ENCODE measurements around the gene FANCE.
"Not testable (repeated sequence)": the region's sequence is repeated elsewhere in the genome, so short reads cannot be mapped to it uniquely, and the experiment has no call there.

The FANCE gene

DNA sequence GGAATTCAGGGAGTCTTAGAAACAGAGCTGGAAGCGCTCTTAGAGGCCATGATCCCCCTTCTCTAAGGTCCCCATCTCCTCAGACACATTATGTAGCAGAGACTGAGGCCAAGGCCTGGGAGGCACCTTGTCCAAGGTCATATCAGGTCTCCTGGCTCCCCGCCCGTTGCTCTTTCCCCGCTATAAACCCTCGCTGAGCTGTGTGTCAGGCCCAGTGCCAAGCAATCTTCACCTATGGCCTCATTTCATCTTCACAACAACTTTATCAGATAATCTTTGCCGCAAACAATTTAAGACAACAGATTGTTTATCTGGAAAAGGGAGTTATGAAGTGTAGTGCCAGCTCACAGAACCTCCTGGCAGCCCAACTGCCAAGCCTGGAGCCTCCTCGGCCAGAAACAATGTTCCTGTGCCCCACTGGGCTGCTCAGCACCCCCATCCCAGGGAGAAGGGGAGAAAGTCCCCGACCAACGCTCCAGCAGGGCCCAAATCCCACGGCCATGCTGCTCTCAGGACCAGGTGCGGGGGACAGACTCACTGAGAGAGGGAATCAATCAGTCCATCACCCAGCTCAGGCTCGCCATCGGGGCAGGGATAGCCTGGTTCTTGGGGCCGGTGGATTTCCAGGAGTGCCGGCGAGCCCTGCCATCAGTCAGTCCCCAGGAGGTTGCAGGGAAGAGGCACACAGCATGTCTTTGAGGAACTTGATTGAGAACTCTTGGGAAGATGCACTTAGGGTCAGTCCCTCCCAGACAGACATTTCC, 16.9 kb upstream of the FANCE start:
- DNase-seq: no peak

DNA sequence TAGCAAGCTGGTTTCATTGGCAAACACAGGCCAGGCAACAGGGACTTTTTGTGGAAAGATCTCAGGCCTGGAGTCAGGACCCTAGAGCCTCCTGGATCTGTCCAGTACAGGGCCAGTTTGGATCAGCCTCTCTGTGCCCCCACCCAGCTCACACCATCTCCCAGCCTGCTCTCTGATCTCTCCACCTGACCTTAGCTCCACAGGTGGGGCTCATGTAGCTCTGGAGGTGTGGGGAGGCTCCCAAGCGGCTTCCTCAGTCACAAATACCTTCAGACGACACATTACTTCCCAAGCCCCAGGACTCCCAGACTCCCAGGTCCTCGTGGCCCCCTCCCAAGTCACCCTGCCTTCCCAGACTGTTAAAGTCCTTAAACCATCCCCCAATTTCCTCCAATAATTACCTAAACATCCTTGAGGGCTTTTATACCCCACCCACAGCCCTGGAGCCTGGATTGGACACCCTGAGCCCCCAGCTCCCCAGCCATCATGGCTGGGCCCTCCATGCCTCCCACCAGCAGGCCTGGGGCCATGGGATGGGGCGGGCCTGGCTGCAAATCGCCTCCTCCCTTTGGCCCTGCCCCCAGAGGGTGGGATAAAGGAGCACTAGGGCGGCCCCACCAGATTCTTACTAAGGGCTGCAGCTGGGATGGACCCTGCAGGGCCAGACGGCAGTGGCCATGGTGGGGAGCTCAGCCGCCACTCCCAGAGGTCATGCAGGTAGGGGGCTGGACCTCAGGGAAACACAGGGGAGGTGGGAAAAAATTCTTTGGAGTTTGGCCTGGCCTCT, 15.9 kb upstream of the FANCE start:
- no peak for DNase-seq

DNA sequence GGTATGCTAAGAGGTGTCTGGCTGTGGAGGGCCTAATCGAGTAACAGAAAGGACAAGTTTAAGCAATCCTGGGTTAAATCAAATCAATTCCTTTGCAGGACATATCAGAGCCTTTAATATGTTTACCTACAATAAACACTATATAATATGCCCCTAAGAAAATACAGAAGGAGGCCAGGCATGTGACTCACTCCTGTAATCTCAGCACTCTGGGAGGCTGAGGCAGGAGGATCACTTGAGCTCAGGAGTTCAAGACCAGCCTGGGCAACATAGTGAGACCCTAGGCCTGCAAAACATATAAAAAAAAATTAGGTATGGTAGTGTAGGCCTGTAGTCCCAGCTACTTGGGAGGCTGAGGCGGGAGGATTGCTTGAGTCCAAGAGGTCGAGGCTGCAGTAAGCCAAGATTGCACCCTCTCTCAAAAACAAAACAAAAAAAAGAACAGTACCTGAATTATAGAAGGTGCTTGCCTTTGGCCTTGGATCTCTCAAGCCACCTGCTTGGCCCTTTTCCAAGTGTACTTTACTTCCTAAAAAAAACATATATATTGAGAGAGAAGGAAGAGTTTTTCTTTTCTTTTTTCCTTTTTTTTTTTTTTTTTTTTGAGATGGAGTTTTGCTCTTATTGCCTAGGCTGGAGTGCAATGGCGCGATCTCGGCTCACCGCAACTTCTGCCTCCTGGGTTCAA, 13.6 kb upstream of the FANCE start:
- DNase-seq: not testable (repeated sequence)

DNA sequence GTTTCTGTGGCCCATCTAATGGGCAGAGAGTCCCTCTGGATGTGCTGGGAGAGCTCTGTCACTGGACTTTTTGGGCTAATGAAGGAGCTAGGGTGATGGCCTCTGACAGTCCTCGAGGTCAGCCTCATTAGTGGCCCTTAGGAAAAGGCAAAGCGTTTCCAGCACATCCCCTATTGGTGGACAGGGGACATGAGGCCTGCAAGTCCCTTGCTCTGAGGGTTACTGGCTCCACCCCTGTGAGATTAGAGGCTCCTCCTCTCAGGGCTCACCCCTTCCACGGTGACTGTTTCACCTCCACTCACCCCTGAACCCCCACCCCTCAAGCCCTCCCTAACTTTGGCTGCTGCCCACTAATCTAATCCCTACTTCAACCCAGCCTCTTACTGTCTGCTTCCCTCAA, 12.8 kb upstream of the FANCE start:
- no peak for DNase-seq

DNA sequence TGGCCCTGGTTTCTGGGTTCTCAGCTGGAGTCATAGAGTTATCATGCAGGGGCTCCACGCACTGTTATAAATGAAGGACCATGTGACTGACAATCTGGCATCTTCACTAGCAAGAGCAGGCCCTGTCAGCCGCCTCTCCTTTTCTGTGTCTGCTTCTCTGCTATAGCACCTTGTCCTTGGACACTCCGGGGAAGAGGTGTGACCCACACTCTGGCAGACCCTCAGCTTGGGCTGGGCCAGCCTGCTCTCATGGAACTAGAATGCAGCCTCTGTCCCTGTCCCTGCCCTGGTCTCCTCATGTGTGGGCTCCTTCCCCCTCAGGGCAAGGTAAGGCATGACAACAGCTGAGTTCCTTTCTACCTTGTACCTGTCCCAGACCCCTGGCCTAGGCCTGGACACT, 10.9 kb upstream of the FANCE start:
- no peak for DNase-seq

DNA sequence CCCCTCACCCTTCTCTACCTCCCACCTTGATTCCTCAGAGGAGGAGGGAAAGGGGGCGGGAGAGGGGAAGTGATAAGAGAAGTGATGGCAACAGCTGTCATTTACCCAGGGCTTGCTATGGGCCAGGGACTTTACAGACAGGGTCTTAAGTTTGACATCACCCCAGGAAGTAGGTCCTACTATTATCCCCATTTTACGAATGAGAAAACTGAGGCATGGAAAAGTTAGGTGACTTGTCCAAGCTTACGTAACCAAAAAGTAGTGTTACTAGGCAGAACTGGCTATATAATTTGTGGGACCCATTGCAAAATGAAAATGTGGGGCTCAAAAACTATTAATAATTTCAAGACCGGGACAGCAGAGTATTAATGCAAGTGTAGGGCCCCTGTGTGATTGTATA, 10.5 kb upstream of the FANCE start:
- DNase-seq: no peak

DNA sequence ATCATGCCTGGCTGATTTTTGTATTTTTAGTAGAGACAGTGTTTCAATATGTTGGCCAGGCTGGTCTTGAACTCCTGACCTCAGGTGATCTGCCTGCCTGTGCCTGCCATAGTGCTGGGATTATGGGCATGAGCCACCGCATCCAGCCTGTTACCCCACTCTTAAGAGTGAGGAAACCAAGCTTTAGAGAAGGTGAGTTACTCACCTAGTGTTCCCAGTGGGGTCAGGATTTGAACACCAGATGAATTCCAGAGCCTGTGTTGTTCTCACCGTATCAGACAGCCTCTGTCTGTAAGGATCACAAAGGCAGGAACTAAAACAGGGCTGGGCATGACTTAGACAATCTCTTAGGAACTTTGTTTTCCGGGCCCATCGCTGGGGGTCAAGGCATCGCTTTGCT, 9.4 kb upstream of the FANCE start:
- DNase-seq: no peak

DNA sequence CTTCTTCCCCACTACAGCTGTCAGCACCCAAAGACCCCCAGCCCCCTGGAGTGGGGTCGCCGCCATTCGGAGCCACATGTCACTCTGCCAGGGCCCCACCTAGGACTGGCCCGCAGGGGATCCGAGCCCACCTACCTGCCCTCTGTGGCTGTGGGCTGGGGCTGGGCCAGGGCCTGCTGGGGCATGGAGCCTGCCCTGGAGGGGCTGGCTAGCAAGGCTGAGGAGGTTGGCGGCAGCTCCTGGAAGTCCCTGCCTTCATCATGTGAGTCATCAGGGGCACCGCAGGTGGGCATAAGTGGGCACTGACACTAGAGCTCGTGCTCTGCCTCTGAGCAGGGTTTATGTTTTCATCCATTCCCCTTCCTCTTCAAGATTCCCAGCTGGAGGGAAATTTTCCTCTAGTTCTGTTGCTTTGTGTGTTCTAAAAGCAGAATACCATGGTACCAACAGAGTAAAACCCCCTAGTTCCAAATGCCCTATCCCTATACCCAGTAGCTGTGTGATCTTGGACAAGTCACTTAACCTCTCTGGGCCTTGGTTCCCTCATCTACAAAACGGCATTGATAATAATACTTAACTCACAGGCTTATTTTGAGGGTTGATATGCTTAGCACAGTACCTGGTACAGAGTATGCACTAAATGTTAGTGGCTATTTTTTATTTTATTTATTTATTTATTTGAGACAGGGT, 8.7 kb upstream of the FANCE start:
- no peak for DNase-seq

DNA sequence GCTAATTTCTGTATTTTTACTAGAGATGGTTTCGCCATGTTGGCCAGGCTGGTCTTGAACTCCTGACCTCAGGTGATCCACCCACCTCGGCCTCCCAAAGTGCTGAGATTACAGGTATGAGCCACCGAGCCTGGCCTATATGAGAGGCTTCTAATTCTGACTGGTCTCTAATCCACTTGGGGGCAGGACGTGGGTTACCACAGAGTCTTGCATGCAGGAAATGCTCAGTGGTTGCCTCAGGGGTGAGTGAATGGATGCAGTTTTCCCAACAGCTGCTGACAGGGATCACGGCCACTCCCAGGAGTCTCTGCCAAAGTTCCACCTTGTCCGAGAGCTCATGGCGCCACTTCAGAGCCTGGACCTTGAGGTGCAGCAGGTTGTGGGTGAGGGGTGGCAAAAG, 6.4 kb upstream of the FANCE start:
- DNase-seq: no peak

DNA sequence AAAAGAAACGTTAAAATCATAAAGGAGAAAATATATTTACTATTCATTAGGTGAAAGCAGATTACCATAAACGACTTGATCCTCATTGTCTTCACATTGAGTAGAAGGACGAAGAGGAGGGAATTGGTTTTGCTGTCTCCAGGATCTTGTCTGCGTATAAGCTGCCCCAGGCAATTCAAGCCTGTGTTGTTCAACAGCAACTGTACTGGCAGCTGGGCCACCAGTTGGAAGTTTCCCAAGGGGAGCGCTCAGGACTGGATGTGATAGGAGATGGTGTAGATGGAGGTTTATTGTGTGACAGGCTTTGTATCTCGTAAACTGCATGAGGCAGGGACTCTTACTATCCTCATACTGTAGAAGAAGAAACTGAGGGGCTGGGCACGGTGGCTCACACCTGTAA, 3.9 kb upstream of the FANCE start:
- no peak for DNase-seq

DNA sequence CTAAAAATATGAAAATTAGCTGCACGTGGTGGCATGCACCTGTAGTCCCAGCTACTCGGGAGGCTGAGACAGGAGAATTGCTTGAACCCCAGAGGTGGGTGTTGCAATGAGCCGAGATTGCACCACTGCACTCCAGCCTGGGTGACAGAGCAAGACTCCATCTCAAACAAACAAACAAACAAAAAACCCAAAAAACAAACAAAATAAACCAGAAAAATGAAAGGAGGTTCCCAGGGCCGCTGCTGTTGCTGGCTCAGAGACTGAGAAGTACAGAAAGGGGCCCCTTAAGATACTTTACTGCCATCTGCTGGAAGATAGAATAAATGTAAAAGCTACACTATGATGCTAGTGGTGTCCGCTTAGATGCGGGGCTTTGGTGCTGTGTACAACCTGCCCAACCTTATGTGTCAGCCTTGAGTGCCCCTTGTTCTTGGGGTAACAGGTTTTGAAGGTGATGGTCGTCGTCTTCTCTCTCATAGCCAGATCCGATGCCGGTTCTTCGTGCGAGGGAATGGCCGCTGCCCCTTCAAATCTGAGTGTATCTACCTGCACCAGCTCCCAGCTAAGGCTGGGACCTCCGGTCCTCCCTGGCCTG, 2.8 kb upstream of the FANCE start:
- DNase-seq: peak; percentile 72

DNA sequence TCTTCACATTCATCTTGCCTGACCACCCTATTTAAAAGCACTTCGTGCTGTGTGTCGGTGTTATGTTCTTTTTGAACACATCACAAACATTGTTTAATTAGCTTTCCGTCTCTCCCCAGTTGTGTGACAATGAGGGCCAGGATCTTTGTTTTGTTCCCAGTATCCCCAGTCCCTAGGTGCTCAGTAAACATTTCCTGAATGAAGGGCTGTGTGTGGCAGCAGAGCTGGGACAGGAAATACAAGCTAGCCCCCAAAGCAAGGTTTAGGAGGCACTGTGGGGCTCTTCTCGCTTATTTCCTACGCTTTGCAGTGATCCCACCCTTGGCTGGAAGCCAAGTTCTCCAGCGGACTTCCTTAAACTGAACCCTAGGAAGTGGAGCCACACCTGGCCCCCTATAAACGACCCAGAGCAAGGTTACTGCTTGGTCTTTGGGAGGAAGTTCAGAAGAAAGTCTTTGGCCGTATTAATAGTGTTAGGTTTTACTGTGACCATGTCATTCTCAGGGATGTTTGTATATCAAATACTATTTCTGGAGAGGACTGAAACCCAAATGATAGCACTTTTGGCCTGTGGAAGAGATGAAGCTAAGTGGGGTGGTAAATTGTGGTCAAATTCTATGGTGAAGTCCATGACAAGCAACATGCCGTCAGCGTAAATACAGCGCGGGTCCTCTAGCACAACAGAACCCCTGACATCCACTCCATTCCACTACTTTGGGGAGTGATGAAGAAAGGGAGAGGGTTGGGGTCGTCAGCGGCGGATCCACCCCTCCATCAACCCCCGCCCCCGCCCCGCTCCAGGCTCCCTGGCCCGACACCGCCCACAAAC, 570 bp upstream of the FANCE start:
- no peak for DNase-seq

DNA sequence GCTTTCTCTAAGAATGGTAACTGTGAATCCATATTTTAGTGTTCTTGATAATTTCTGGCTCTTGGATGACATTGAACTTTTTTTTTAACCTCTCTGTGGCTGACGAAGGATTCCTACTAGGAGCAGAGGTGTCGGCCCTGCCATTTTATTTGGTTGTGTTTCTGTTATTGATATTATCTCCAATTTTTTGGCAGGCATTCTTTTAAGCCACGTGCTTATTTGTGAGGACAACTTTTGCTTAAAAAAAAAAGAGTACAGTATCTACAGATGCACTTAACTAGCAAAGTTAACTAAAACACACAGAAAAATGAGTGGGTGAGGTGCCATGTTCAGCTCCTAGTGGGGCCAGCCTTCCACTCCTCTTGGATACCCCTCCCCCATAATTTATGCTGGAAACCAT, 1.1 kb downstream of the FANCE start:
- no peak for DNase-seq

DNA sequence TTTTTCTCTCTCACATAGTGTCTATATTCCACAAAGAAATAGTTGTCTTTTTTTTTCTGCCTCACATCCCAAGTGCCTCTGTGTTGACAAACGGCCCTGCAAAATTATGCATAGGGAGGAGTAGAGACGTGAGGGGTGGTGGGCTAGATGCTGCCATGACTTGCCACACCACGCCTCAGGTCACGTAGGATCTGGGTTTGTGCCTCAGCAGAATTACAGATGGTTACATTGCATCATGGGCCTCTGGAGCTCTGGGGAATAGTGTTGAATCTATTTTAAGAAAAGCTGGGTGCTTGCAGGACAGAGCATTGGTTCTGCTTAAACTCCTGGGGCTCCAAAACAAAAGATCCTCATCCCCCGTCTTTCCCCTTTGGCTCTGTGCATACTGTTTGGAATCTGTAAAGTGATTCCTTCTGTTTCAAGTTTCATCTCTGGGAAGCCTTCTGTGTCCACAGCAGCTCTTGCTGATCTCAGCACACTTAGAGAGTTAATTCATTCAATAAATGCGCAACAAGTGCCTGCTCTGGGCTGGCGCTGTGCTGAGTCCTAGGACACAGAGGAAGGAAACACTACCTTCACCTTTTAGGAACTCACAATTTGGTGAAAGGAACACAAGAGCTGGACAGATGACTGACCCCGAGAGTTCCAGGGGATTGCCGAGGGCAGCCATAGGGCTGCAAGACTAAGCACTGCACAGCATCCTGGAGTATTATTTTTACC, 2.4 kb downstream of the FANCE start:
- no peak for DNase-seq

DNA sequence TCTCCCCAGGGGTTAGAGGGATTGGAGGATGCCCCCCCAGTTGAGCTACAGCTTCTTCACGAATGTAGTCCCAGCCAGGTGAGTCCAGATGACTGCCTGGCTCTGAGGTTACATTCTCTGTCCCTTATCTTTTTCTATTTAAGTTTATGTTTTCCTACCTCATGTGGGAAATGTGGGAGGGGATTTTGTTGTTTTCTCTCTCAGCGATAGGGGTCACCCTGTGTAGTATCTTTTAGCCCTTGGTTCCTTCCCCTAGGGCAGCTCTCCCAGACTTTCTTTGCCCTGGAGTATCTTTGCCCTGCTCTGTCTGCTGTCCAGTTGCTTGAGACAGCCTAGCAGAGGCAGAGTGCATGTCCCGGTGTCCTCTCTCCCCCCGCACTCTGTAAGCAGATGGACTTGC, 5.8 kb downstream of the FANCE start:
- DNase-seq: no peak

DNA sequence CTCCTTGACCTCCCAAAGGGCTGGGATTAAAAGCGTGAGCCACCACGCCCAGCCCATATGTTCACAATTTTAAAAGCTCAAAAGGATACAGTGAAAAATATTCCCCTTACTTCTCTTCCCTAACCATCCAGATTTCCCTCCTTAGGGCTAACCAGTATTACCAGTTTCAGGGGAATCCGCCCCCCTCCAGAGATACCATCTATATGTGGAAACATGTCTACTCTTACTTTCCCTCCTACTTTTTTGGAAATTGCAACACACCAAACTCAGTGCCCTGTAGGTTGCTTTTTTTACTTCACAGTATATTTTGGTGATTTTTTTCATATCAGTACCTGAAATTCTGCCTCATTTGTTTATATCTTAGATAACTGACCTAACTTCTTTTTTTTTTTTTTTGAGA, 9.1 kb downstream of the FANCE start:
- no peak for DNase-seq

DNA sequence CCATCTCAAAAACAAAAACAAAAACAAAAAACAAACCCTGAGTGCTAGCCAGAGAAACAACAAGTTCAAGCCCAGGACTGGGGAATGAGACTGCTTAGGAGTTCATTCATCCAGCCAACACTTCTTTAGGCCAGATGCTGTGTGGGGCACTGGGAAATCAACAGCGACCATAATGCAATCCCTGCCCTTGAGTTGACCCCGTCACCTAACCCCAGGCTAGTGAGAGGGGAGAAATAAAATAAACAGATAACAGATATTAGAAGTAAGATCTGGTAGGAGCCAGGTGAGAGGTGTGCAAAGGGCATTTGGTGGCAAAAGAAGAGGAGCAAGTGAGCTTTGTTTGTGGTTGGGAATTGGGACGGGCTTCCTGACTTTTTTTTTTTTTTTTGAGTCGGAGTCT, 11.2 kb downstream of the FANCE start:
- DNase-seq: no peak

DNA sequence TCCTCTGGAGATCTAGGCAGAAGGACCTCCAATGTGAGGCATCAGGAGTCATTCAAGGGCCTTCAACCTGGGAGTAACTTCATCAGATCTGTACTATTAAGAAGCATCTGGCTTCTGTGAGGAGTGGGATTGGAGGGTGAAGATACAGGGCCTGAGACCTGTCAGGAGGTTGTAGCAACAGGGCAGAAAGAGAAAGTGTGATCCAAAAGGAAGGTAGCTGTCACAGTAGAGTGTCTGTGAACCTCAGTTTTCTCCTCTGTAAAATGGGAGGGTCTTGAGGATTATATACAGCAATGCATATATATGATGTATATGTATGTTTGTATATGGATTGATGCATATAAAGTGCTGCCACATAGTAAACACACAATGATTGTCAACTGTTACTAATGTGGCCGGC, 13.5 kb downstream of the FANCE start:
- no peak for DNase-seq

DNA sequence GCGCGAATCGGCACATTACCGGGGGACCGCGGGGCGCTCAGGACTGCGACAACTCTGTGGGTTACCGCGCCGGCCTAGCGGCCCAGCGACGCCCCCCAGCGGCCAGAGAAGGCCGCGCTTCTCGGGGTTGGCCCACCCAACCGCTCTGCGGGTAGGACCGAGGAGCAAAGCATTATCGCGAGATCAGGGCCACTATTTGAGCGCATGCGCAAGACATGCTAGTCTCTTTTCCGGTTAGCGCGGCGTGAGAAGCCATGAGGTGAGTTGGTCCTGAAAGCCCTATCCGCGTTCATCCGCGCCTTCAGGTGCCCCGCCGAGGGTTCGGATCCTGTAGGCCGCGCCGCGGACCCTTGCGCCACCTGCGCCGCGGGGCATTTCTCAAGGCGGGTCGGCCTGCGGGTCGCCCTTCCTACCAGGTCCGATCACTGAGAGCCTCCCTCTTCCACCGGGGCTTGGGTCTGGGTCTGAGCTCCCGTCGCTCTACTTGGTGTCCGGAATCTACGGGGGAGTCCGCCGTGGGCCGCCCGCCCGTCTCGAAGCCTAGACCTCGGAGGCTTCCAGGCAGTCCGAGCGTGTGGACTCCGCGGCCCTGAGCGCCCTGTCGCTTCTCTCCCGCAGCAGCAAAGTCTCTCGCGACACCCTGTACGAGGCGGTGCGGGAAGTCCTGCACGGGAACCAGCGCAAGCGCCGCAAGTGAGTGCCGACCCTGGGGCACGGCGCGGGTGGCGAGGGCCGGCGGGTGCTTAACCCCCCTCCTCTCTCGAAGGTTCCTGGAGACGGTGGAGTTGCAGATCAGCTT, 16.2 kb downstream of the FANCE start, which contains the start of gene RPL10A:
RPL10A (plus strand) TSS at position 221 of the 799 bp plus-strand sequence; CDS start at position 255, 34 bp downstream.
- peak; percentile 81 for DNase-seq

All from 8988T (cell line).